ENCODE measurements around the gene PINLYP.

GRCh38 chr19:43620061-43621001 lies 44.7 kb downstream of the PINLYP start:
- no peak for TF ChIP-seq REST (IDR thresholded peaks at IDR 0.05; ENCODE audit: insufficient read depth in 1 of 2, low read depth in 2 of 2, low read length in 2 of 2)
- no peak for TF ChIP-seq SIN3A (IDR thresholded peaks at IDR 0.05; ENCODE audit: borderline replicate concordance, insufficient read depth, low read length)
- TF ChIP-seq POLR2AphosphoS5 (IDR thresholded peaks at IDR 0.05; ENCODE audit: low read depth, low read length) = no peak
- no peak for TF ChIP-seq FOXP2 (optimal IDR thresholded peaks at IDR 0.05; ENCODE audit: borderline replicate concordance, extremely low read depth, extremely low read length, insufficient read depth)
- TF ChIP-seq TAF1 (IDR thresholded peaks at IDR 0.05; ENCODE audit: borderline replicate concordance, insufficient read depth, low read length) = no peak
